HEK293 (cell line): Measurements from ENCODE around the gene MSI2.

ENCODE experiments used
- ATF2 ChIP-seq: fragments of 450-650 bp; formaldehyde crosslinking; IDR thresholded peaks from 2 replicates; pipeline ENCODE4 v1.5.1; 2016; ENCODE audit warnings: missing biosample characterization, missing genetic modification characterization, low read depth
- ZNF561 ChIP-seq: fragments of 450-650 bp; IDR thresholded peaks from 2 replicates; pipeline ENCODE4 v1.5.1; 2018; ENCODE audit warnings: missing biosample characterization, missing genetic modification characterization, borderline replicate concordance
- TF ChIP-seq, protein P1 (sequence below): fragments of 450-650 bp; formaldehyde crosslinking; IDR thresholded peaks from 2 replicates; pipeline ENCODE4; 2016; ENCODE audit warnings: missing biosample characterization, missing genetic modification characterization

GRCh38 chr17:57338257-57338914 is 82.1 kb downstream of the MSI2 start:
- TF ChIP-seq ZNF561 (tag by site-specific recombination) (no peak), ATF2 (no peak)
- TF ChIP-seq, protein P1, sequence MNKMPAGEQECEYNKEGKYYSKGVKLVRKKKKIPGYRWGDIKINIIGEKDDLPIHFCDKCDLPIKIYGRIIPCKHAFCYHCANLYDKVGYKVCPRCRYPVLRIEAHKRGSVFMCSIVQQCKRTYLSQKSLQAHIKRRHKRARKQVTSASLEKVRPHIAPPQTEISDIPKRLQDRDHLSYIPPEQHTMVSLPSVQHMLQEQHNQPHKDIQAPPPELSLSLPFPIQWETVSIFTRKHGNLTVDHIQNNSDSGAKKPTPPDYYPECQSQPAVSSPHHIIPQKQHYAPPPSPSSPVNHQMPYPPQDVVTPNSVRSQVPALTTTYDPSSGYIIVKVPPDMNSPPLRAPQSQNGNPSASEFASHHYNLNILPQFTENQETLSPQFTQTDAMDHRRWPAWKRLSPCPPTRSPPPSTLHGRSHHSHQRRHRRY (tag by site-specific recombination): no peak
